ENCODE data around the gene MEIKIN. TPM values are rescaled to one million over a fixed set of nuclear protein-coding genes. Genes with fewer than 3 reads are reported as not detected.

Gene MEIKIN
- total and polyA plus RNA-seq, 2 of the 13 experiments (the other 11 are each of a cell fraction or from before 2014, with no cell fraction given): not detected

- ATAC-seq: no peak
- Histone ChIP-seq H3K27ac (ENCODE audit: extremely low read length, insufficient read depth, low read length) (no peak overlapping the region), H3K27me3 (ENCODE audit: control insufficient read depth in 1 of 2, insufficient read depth in 2 of 2, low read length in 2 of 2) (no peaks in the 10 kb centered on the region; a peak in 1 of 5 replicates), H3K4me3 (replicated peaks in 1 of 3; ENCODE audit: insufficient read depth in 1 of 3, low read depth in 2 of 3, low read length in 3 of 3) (no peak overlapping the region), H3K9me3 (ENCODE audit: low read length) (no peaks in the 10 kb centered on the region), H3K9ac (ENCODE audit: insufficient read depth, low read depth, low read length) (no peak overlapping the region), H3K36me3 (replicated peaks in 1 of 2; ENCODE audit: control insufficient read depth in 1 of 2, insufficient read depth in 2 of 2, low read length in 2 of 2) (no peaks in the 10 kb centered on the region), H2AFZ (ENCODE audit: low read length) (no peak overlapping the region), H4K20me1 (ENCODE audit: insufficient read depth, low read length) (no peaks in the 10 kb centered on the region), H3K4me2 (ENCODE audit: low read depth, low read length) (no peak overlapping the region), H3K79me2 (ENCODE audit: insufficient read depth, low read length) (no peaks in the 10 kb centered on the region), H3K4me1 (ENCODE audit: insufficient read depth, low read length) (no peaks in the 10 kb centered on the region)
- no peak for FAIRE-seq
- ChIA-PET CTCF (ENCODE audit: low intra/inter-chr PET ratio, low total read pairs) (no interaction called here), POLR2A (no interaction called here)
- no TSS peak for BruUV-seq (replicated peaks)
- no peak for DNase-seq (ENCODE audit: low spot score)
- TF ChIP-seq ZNF331 (CRISPR knock-in tag; IDR thresholded peaks at IDR 0.05): no peak
- no peak for TF ChIP-seq ZNF574 (CRISPR knock-in tag; IDR thresholded peaks at IDR 0.05)
- 0 out of 2 replicates have a peak, but pooled peaks have one; percentile 19 for TF ChIP-seq SP1 (IDR thresholded peaks at IDR 0.05)
- no peak for TF ChIP-seq SP1 (CRISPR knock-in tag; IDR thresholded peaks at IDR 0.05)
- TF ChIP-seq FOXP1 (IDR thresholded peaks at IDR 0.05): peak; percentile 36; the same call in 1 of the 2 replicates
- no peak for TF ChIP-seq FOXP1 (CRISPR knock-in tag; IDR thresholded peaks at IDR 0.05)
- no peak for TF ChIP-seq ZNF710 (CRISPR knock-in tag; IDR thresholded peaks at IDR 0.05; ENCODE audit: borderline replicate concordance)
- no peak for TF ChIP-seq ZIK1 (CRISPR knock-in tag; IDR thresholded peaks at IDR 0.05; ENCODE audit: borderline replicate concordance, low read depth)
- TF ChIP-seq PLRG1 (conservative IDR thresholded peaks at IDR 0.05): 0 out of 2 replicates have a peak, but pooled peaks have one; percentile 22
- no peak for TF ChIP-seq ZNF180 (CRISPR knock-in tag; IDR thresholded peaks at IDR 0.05; ENCODE audit: borderline replicate concordance, low read depth)
- in situ Hi-C loops (cut with HindIII; ENCODE audit: extremely low pct_ligation_motif_present, low pct_unique_long_range_greater_than_20kb) (no loop called here), intact Hi-C loops (cut with micrococcal nuclease; ENCODE audit: unreplicated experiment) (no loop called here)
- WGBS (ENCODE audit: low lambda C conversion rate): 60% methylated on average over 3 of the region's 3 CpGs
Measured at GRCh38 chr5:131855452-131855851, 90.0 kb downstream of the MEIKIN start.
